ENCODE results near the gene GADD45A.
"Not testable (repeated sequence)": the region's sequence is repeated elsewhere in the genome, so short reads cannot be mapped to it uniquely, and the experiment has no call there.

Gene GADD45A, protein sequence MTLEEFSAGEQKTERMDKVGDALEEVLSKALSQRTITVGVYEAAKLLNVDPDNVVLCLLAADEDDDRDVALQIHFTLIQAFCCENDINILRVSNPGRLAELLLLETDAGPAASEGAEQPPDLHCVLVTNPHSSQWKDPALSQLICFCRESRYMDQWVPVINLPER

DNA sequence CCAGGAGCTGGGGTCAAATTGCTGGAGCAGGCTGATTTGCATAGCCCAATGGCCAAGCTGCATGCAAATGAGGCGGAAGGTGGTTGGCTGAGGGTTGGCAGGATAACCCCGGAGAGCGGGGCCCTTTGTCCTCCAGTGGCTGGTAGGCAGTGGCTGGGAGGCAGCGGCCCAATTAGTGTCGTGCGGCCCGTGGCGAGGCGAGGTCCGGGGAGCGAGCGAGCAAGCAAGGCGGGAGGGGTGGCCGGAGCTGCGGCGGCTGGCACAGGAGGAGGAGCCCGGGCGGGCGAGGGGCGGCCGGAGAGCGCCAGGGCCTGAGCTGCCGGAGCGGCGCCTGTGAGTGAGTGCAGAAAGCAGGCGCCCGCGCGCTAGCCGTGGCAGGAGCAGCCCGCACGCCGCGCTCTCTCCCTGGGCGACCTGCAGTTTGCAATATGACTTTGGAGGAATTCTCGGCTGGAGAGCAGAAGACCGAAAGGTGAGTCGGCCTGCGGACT, at the start of gene GADD45A:
Gene GADD45A, plus strand, starts transcription at position 135 of the 491 bp plus-strand sequence. Its CDS starts 294 bp downstream, at position 429.
- peak; percentile 93 for DNase-seq (ENCODE audit: low spot score)

DNA sequence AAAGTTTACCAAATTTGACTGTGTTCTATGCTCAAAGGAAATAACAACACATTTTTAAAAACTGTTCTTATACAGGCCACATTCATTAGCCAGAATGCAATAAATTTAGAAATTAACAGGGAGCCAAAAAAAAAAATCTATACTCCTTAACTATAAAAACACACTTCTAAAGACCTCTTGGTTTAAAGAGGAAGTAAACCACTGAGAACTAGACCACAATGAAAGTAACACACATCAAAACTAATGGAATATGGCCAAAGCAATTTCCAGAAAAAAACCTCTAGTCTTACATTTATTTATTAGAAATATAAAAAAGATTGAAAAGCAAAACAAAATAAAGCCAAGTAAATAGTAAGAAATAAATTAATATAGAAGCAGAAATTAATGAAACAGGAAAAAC, 48.9 kb upstream of the GADD45A start:
- DNase-seq (ENCODE audit: low spot score) = no peak

DNA sequence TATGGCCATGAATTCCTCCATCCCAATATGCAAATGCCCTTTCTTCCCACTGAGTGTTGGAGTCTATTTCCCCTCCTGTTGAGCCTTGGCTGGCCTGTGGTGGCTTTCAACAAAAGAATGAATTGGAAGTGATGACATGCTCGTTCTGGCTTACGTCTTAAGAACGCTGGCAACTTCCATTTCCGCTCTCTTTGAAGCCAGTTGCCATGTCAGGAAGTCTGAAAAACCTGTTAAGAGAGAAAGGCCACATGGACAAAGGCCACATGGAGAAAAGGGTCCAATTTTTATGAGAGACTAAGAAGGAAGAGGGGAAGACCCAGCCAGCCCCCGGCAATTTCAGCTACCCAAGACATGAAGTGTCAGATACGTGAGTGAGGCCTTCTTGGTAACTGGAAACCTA, 45.6 kb upstream of the GADD45A start:
- no peak for DNase-seq (ENCODE audit: low spot score)

DNA sequence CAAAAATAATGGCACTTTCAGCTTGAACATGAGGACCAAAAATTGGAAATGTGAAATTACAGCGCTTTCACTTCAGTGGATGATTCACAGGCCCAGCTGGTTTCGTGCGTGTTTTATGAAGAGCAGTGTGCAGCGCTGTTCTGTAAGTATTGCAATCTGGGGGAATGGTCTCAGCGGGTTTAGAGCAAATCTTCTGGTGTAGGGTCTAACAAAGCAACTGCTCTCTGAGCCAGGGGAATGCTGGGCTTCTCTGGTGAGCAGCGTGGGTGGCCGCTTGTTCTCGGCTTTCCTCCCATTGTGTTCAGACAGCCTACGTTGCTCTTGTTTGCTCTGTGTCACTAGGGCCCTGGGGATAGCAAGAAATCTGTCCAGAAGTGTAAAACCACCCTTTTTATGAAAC, 42.4 kb upstream of the GADD45A start:
- DNase-seq (ENCODE audit: low spot score) = no peak

DNA sequence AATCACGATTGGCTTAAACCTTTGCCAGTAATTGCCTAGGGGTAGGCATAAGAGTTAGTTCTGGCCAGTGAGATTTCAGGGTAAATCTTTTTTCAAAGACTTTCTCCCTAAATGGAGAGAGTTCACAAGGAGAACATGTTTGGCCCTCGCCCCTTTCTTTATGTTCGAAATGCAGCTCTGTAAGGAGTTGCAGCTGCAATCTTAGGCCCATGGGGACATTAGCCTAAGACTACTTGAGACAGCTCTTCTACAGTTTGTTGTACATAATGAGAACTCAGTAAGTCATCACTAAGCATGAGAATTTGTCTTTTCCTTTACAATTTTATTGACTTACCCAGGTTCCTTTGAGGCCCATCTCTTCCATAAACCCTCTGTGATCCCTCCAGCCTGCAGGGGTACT, 40.4 kb upstream of the GADD45A start:
- DNase-seq (ENCODE audit: low spot score) = no peak

DNA sequence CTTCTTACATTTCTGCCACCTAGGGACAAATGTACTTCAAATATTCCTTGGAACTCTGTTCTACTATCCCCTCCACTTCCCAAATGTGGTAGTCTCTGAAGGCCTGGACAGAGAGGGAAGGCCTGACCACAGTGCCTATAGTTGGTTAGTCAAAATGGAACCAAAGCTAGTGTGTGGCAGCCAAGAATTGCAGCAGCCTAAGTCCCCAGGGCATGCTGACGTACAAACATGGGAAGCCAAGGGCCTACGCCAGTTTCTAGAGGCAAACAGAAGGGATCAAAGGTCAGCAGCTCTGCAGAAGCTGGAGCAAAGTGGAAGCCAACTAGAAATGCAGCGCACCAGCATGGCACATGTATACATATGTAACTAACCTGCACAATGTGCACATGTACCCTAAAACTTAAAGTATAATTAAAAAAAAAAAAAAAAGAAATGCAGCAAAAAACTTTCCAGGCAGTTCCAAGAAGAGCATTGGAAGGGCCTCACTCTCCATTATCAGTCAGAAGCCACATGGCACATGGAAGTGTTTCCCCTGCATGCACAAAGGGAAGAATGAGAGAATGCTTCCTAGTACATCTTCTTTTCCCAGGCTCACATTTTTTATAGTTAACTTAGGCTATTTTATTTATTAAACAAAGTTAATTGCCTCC, 39.4 kb upstream of the GADD45A start:
- no peak for DNase-seq (ENCODE audit: low spot score)

DNA sequence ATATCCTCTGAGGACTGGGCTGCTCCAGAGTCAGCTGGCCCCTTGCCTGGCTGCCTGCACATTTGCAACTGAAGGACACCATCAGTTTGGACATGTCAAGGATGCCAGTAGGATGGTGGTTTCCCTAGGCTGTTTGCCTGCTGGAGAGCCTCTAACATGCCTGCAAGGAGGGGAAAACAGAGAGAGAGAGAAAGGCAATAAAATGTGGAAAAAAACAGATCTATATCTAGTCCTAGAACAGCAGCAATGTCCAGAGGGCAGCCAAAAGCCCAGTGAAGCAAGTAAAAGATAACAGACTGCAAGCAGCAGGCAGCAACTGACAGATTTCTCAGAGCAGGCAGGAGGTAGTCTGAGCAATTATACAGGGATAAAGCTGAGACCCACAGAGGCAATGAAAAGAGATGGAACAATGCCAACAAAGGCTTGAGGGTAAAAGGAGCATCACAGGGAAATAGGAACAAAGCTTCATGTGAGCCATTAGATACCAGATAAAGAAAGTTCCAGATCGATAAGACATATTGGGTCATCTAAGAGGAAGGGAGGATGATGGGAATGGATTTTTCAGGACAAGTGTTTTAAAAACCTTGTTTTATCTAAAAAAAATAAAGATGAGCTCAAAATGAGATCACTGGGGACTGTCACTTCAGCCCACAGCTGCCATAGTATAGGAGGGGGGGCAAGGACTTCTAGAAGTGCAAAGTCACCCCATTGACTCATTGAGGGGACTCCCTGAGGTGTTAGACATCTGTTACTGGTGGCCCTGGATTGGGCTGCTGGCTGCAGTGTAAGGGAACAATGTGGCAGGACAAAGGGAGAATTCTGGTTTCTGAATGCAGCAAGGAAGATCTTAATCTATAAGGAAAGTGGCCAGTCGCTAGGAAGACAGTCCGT, 38.6 kb upstream of the GADD45A start:
- no peak for DNase-seq (ENCODE audit: low spot score)

DNA sequence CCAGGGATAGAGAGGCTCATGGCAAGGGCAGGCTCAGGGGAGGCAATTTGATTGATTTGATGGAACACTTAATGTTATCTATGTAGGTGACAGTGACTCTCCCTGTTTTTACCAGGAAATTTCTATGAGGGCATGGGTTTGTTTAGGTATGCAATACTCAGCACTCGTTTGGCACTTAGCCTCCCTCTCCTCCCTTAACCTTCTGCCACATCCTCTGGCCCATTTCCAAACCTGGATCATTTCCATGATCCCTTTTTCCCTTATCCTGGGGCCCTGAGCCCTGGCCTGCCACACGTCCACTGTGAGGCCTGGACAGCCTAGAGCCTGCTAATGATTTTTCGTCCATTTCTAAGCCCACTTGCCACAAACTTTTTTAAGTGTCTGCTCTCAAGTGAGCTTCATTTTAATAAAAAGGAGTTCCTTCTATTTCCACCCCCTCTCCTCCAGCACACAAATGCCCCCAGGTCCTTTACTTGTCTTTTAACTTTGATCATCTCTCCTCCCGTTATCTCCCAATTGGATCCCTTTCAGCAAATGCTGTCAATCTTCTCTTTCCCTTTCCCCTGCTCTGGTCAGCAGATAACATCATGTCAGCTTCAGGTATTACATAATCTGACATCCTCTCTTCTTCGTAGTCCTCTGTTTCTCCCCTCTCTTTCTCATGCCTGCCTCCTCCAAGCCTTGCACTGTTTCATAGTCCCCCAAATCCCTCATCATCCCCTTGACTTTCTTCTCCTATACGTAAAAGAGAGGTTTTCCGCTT, 37.8 kb upstream of the GADD45A start:
- no peak for DNase-seq (ENCODE audit: low spot score)

DNA sequence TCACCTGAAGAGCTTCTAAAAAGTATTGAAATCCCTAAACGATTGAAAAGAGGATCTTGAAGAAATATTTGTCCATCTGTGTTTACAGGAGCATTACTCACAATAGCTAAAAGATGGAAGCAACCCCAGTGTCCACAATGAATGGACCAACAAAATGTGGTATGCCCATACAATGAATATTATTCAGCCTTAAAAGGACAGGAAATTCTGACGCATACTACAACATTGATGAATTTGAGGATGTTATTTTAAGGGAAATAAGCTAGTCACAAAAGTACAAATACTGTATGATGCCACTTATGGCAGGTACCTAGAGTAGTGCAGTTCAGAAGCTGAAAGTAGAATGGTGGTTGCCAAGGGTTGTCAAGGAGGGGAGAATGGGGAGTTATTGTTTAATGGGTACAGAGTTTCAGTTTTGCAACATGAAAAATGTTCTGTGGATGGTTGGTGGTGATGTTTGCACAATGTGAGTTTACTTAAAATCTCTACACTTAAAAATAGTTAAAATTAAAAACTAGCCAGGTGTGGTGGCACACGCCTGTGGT, 37.1 kb upstream of the GADD45A start:
- DNase-seq (ENCODE audit: low spot score) = no peak

DNA sequence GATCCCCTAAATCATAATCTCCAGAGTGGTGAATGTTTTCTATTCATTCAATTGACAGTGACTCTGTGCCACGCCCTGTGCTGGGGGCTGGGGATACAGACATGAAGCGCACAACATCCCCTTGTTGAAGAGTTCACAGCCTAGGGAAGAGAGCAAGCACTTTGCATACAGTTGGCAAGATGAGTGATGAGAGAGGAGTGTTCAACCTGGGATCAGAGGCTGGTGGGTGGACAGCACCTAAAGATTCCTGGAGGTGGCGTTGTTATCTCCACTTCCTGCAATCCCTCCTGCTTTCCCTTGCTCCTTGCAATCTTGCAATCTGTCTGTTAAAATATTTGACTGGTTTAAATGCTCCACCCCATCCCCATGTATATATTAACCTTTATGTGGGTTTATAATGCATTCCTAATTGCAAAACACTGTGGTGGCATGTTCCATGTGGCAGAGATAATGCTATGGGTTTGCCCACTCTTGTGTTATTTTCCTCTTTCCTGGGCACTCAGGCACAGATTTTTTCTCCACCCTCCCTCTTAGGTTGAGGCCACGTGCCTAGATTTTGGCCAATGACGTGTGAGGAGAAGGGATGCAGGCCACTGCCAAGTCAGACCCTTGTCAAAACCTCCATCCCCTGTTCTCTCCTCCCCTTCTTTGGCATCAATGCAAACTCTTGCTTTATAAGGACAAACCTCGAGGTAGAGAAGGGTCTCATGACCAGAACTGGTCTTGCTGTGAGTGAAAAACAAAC, 36.2 kb upstream of the GADD45A start:
- no peak for DNase-seq (ENCODE audit: low spot score)

DNA sequence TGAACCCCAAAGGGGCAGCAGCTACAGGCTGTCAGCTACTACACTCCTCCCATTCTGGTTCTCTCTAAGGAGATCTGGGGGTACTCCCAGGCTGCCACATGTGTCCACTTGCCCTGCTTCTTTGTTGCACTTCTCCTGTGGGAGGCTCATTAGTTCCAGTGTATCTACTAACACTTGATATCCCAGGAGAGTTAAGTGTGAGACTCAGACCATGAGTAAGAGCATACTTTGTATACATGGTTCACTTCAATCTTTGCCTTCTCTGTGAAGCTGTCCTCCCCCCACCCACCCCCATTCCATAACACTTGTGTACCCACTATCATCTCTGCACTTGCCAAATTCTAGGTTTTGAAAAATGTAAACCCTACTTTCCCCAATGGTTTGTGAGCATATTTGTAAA, 34.9 kb upstream of the GADD45A start:
- DNase-seq (ENCODE audit: low spot score) = peak; percentile 15

DNA sequence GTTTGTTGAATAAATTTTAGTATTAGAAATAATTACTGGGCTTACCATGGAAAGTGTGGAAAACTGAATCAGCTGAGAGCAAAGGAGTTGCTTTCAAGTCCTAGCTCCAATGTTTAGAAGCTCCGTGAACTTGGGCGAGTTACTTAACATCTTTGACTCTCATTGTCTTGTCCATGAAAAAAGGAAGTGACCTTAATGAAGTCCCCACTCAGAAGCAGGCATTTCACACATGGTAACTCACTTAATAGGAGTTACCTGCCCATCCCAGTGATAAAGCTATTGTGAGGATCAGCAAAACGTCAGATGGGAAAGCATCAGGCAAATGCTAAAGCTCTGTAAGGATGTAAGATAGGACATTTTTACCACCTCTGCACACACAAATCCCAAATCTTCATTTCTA, 34.0 kb upstream of the GADD45A start:
- no peak for DNase-seq (ENCODE audit: low spot score)

DNA sequence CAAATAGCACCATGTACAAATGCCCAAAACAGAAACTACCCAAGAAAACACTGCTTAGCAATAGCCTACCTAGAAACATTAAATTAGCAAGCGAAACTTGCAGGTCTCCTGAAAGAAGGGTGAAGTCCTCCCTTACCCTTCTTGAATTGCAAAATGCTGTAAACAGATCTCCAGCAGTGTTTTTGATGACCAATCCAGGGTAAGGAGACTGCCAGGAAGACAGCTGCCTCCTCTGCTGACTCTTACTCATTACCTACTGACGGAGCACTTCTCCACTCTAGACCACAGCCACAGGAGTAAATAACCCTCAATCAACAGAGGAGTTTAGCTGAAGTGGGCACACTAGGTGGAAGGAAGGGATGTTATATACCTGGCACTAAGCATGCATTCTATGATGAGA, 32.2 kb upstream of the GADD45A start:
- peak; percentile 51 for DNase-seq (ENCODE audit: low spot score)

DNA sequence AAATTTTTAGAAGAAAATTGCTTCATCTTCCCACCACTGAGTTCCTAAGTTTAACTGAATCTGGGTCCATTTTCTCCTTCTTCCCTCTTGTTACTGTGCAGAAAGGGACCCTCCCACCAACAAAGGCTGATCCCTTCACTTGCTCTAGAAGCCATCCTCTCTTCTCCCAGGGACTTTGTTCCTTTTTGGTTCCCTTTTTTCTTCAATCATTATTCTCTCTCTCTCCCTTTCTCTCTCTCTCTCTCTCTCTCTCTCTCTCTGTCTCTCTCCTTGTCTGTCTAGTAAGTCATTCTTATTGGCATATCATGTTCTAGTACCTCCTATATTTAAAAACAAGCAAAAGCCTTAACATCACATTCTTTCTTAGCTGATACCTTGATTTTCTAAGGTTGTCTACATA, 31.7 kb upstream of the GADD45A start:
- DNase-seq (ENCODE audit: low spot score) = no peak

DNA sequence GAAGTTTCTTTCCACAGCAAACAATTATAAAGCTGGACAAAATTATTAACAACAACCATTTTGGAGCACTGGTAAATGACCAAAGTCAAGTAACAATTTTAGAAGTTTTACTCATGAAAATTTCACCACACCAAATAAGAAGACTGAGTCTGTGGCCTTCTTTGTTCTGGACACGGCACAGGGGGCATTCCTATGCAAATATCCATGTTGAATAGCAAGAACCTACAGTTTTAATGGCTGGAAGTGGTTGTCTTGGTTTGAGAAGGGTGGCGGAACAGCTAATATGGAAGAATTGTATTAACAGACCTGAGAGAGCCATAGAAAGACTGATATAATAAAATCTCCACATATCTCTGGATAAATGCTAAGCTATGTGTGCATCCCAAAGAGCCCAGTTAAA, 29.4 kb upstream of the GADD45A start:
- no peak for DNase-seq (ENCODE audit: low spot score)

DNA sequence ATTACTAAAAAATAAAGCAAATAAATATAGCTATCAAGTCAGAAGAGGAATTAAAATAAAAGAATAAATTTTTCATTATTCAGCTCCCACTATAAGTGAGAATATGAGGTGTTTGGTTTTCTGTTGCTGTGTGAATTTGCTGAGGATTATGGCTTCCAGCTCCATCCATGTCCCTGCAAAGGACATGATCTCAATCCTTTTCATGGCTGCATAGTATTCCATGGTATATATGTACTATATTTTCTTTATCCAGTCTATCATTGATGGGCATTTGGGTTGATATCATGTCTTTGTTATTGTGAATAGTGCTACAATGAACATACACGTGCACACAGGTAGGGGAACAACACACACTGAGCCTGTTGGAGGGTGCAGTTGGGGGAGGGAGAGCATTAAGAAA, 27.8 kb upstream of the GADD45A start:
- not testable (repeated sequence) for DNase-seq (ENCODE audit: low spot score)

DNA sequence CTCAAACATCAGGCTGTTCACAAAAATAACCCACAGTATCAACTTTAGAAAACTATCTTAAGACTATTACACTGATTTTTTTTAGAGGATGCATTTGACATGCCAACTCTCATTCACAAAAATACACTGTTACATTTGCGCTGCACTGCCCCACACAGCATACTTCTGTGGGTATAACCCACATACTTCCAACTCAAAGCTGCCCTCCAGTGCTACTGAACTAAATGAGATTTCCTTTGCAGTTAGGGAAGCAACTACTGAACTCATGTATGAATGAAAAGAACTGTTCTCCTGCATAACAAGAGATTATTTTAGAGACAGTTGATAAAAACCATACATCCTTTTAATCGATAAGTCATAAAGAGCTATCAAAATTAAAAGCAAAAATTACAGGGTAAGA, 25.8 kb upstream of the GADD45A start:
- no peak for DNase-seq (ENCODE audit: low spot score)

DNA sequence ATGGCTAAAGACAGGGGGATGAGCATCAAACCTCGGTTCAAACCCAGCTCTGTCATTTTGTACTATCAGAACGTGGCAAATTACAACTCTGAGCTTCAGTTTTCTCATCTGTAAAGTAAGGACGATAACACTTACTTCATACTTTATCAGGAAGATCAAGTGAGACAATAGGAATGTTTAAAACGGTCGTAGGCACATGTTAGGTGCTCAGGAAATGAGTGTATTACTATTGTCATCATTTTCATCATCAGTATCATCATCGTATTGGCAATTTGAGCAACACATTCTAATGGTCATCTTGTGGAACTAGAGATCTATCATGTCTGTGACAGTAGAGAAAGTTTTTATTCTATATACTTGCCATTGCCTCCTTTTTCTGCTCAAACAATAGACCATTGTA, 22.1 kb upstream of the GADD45A start:
- no peak for DNase-seq (ENCODE audit: low spot score)

DNA sequence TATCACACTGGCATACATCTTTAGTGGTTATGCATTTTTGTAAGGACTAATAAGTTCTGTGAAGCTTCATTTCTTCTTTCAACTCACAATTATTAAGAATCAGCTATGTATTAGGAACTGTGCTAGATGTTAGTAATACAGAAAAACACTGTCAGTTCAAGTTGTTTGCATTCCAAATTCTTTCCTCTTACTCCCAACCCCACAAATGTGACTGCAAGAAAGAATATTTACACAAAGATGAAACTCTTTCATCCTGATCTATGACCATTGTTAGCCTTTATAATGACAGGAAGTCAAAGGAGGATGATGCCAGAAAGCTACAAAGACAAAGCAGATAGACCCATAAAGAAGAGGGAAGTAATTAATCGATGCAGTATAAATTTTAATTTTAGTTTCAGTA, 21.0 kb upstream of the GADD45A start:
- DNase-seq (ENCODE audit: low spot score) = no peak

DNA sequence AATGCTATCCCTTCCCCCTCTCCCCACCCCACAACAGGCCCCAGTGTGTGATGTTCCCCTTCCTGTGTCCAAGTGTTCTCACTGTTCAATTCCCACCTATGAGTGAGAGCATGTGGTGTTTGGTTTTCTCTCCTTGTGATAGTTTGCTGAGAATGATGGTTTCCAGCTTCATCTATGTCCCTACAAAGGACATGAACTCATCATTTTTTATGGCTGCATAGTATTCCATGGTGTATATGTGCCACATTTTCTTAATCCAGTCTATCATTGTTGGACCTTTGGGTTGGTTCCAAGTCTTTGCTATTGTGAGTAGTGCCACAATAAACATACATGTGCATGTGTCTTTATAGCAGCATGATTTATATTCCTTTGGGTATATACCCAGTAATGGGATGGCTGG, 19.7 kb upstream of the GADD45A start:
- DNase-seq (ENCODE audit: low spot score) = not testable (repeated sequence)

DNA sequence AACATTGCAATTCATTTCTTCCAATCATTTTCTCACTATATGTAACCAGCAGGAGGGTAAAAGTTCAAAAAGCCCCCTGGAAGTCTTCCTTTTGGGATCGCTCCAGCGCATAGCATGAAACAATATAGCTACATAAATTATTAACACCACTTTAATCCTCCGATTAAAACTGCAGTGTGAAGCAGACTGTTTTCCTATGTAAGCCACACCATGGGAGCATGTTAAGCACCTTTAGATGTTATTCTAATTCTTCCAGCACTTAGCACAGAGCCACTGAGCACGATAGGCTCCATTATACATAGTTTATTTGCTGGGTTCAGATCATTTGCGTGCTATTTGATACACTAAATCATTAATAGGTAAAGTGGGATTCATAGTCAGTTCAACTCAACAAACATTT, 18.4 kb upstream of the GADD45A start:
- DNase-seq (ENCODE audit: low spot score) = no peak
